GM21723 (cell line): Measurements from ENCODE around the gene HRH3.

Experiments
- ATAC-seq: cut with Tn5 transposase; IDR thresholded peaks from one replicate; pipeline ENCODE4 v1.9.1; 2021; ENCODE audit warnings: mild to moderate bottlenecking, moderate library complexity; ENCODE audit not compliant: unreplicated experiment

Gene HRH3

GRCh38 chr20:62244644-62245108, 24.6 kb upstream of the HRH3 start:
- ATAC-seq, result no peak

- no peak for ATAC-seq
Observed at GRCh38 chr20:62243906-62244515, 23.9 kb upstream of the HRH3 start.

GRCh38 chr20:62243106-62243505, 23.0 kb upstream of the HRH3 start:
- no peak for ATAC-seq

GRCh38 chr20:62242176-62242575, 22.1 kb upstream of the HRH3 start:
- ATAC-seq, result no peak

GRCh38 chr20:62241506-62241905, 21.4 kb upstream of the HRH3 start:
- ATAC-seq, result no peak

GRCh38 chr20:62240020-62240685, 20.1 kb upstream of the HRH3 start:
- no peak for ATAC-seq

GRCh38 chr20:62239278-62239879, 19.3 kb upstream of the HRH3 start:
- ATAC-seq, result no peak

- ATAC-seq, result peak; percentile 10
Observed at GRCh38 chr20:62238569-62239277, 18.6 kb upstream of the HRH3 start.

- ATAC-seq, result peak; percentile 97
Observed at GRCh38 chr20:62237801-62238568, 17.9 kb upstream of the HRH3 start, which contains the start of gene OSBPL2. TSS of gene OSBPL2 (plus strand) at chr20:62238521. CDS start at chr20:62256185, 17,664 bp downstream.

- ATAC-seq, result no peak
Observed at GRCh38 chr20:62237514-62237800, 17.4 kb upstream of the HRH3 start.

- ATAC-seq, result no peak
Observed at GRCh38 chr20:62236766-62237513, 16.9 kb upstream of the HRH3 start.

GRCh38 chr20:62236200-62236599, 16.1 kb upstream of the HRH3 start:
- ATAC-seq, result no peak

GRCh38 chr20:62235777-62236157, 15.7 kb upstream of the HRH3 start:
- ATAC-seq, result no peak

- ATAC-seq, result no peak
Observed at GRCh38 chr20:62235001-62235776, 15.1 kb upstream of the HRH3 start.

- no peak for ATAC-seq
Observed at GRCh38 chr20:62234339-62234738, 14.3 kb upstream of the HRH3 start.

- ATAC-seq, result no peak
Observed at GRCh38 chr20:62233684-62234083, 13.6 kb upstream of the HRH3 start.

- no peak for ATAC-seq
Observed at GRCh38 chr20:62232770-62233645, 12.9 kb upstream of the HRH3 start.

GRCh38 chr20:62232194-62232593, 12.1 kb upstream of the HRH3 start:
- no peak for ATAC-seq

- ATAC-seq, result no peak
Observed at GRCh38 chr20:62231292-62231691, 11.2 kb upstream of the HRH3 start.
